ENCODE results near the gene ANLN. TPM values are rescaled to one million over a fixed set of nuclear protein-coding genes. Genes with fewer than 3 reads are reported as not detected.
A peak's percentile ranks its signal among the peaks of the same experiment; 100 is the strongest.

Gene ANLN
- total and polyA plus RNA-seq, 12 donors, result 0.20 to 25.5 (median 2.4) TPM

- no peaks in the 10 kb centered on the region for H3K36me3 ChIP-seq (replicated peaks in 1 of 2)
- no peak overlapping the region for H3K27ac ChIP-seq
- intact Hi-C loops (cut with DNase I), result no loop called here
- no peaks in the 10 kb centered on the region for H3K9me3 ChIP-seq (replicated peaks in 1 of 3)
- H3K4me1 ChIP-seq (replicated peaks in 1 of 2), result no peaks in the 10 kb centered on the region
- no peak for TF ChIP-seq POLR2A (IDR thresholded peaks at IDR 0.05)
- no peak for TF ChIP-seq CTCF (IDR thresholded peaks at IDR 0.05)
- WGBS, 4 donors, result 70 to 85% (median 83%) methylated on average over 3 of the region's 3 CpGs
- H3K4me3 ChIP-seq, result no peak overlapping the region
- H3K27me3 ChIP-seq, result no peaks in the 10 kb centered on the region
- no peak for DNase-seq
These were observed 82.6 kb downstream of the ANLN start for GRCh38 chr7:36472141-36472729.

GRCh38 chr7:36473454-36474282, 84.0 kb downstream of the ANLN start:
- intact Hi-C loops (cut with DNase I), result no loop called here
- Histone ChIP-seq H3K4me3 (no peak overlapping the region), H3K4me1 (replicated peaks in 1 of 2) (no peaks in the 10 kb centered on the region), H3K27ac (no peak overlapping the region), H3K27me3 (no peaks in the 10 kb centered on the region), H3K36me3 (replicated peaks in 1 of 2) (no peaks in the 10 kb centered on the region), H3K9me3 (replicated peaks in 1 of 3) (no peaks in the 10 kb centered on the region)
- no peak for TF ChIP-seq POLR2A (IDR thresholded peaks at IDR 0.05)
- TF ChIP-seq CTCF (IDR thresholded peaks at IDR 0.05), result peak in 5 of 6 experiments; percentile 11 to 42 (median 38)
- peak; percentile 18 to 62 (median 39) for DNase-seq
- 64 to 83% (median 69%) methylated on average over 5 to 12 of the region's 12 CpGs for WGBS, 4 donors

- no peak for DNase-seq
- intact Hi-C loops (cut with DNase I), result no loop called here
- TF ChIP-seq CTCF (IDR thresholded peaks at IDR 0.05) (no peak), POLR2A (IDR thresholded peaks at IDR 0.05) (no peak)
- Histone ChIP-seq H3K27me3 (no peaks in the 10 kb centered on the region), H3K4me1 (replicated peaks in 1 of 2) (no peaks in the 10 kb centered on the region), H3K36me3 (replicated peaks in 1 of 2) (no peaks in the 10 kb centered on the region), H3K27ac (no peak overlapping the region), H3K9me3 (replicated peaks in 1 of 3) (no peaks in the 10 kb centered on the region), H3K4me3 (no peak overlapping the region)
- WGBS, 4 donors, result 51 to 61% (median 53%) methylated on average over 6 of the region's 6 CpGs
These were observed 84.8 kb downstream of the ANLN start for GRCh38 chr7:36474283-36475010.

- DNase-seq, result no peak
- no peak for TF ChIP-seq CTCF (IDR thresholded peaks at IDR 0.05)
- TF ChIP-seq POLR2A (IDR thresholded peaks at IDR 0.05), result no peak
- intact Hi-C loops (cut with DNase I), result no loop called here
These were observed 85.3 kb downstream of the ANLN start for GRCh38 chr7:36475011-36475342.

More at GRCh38 chr7:36475011-36475342, 85.3 kb downstream of the ANLN start:
- no peaks in the 10 kb centered on the region for H3K4me1 ChIP-seq (replicated peaks in 1 of 2)
- no peaks in the 10 kb centered on the region for H3K27me3 ChIP-seq
- no peaks in the 10 kb centered on the region for H3K36me3 ChIP-seq (replicated peaks in 1 of 2)
- H3K9me3 ChIP-seq (replicated peaks in 1 of 3), result no peaks in the 10 kb centered on the region
- H3K4me3 ChIP-seq, result no peak overlapping the region
- H3K27ac ChIP-seq, result no peak overlapping the region
